GM13976 (cell line): ENCODE results near the gene BRICD5.

Experiments used
- DNase-seq: peaks from one replicate; pipeline ENCODE4 v3.0.0; 2012; ENCODE audit warnings: low spot score
- CTCF ChIP-seq: IDR thresholded peaks from 2 replicates; pipeline ENCODE4 v1.5.1; 2012; ENCODE audit warnings: borderline replicate concordance, mild to moderate bottlenecking; ENCODE audit not compliant: insufficient read depth; ENCODE audit errors: extremely low read depth, missing control alignments, control extremely low read depth
- in situ Hi-C: fragments of 300-500 bp; cut with MboI; formaldehyde crosslinking; loops from one replicate; pipeline ENCODE4 v1.12.0; 2022; ENCODE audit warnings: low sequenced_read_pairs, mixed read lengths, inconsistent platforms; ENCODE audit not compliant: unreplicated experiment

The BRICD5 gene

GRCh38 chr16:2180962-2181923 is 29.4 kb downstream of the BRICD5 start:
- in situ Hi-C loops, result no loop called here
- TF ChIP-seq CTCF, result no peak
- no peak for DNase-seq

GRCh38 chr16:2180461-2180860 is 30.2 kb downstream of the BRICD5 start:
- TF ChIP-seq CTCF, result no peak
- in situ Hi-C loops, result no loop called here
- no peak for DNase-seq

- TF ChIP-seq CTCF, result no peak
- no peak for DNase-seq
- in situ Hi-C loops, result no loop called here
These were observed 31.1 kb downstream of the BRICD5 start for GRCh38 chr16:2179576-2179975.

GRCh38 chr16:2179107-2179501 is 31.6 kb downstream of the BRICD5 start:
- in situ Hi-C loops, result no loop called here
- DNase-seq, result no peak
- TF ChIP-seq CTCF, result no peak

DNA sequence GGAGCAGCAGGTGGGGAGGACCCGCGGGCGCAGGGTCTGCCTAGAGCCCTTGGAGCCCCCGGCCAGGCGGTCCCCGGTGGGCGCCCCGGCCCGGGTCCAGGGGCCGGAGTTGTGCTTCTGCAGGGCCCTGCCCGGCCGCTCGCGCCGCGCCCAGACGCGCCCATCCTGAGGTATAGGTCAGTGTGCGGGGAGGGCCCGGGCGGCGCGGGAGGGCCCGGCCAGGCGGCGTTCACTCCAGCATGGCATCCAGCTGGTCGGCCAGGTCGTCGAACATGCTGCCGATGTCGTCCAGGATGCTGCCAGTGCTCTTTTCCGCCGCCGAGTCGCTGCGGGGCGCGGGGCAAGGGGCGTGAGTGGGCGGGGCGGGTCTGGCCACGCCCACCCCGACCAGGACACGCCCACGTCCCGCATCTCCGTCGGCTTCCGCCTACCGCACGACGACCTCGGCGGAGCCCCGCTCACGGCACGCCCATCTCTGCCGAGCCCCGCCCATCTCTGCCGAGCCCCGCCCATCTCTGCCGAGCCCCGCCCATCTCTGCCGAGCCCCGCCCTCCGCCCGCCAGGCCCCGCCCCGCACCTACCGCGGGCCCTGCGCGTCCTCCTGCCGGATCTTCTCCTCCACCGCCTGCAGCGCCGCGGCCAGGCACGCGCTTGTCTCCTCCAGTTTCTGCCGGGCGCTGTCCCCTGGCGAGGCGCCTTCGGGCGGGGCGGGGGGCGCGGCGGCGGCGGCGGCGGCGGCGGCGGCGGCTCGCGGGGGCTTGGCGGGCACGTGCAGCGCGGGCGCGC is 32.1 kb downstream of the BRICD5 start:
- in situ Hi-C loops, result no loop called here
- no peak for TF ChIP-seq CTCF
- peak; percentile 48 for DNase-seq

DNA sequence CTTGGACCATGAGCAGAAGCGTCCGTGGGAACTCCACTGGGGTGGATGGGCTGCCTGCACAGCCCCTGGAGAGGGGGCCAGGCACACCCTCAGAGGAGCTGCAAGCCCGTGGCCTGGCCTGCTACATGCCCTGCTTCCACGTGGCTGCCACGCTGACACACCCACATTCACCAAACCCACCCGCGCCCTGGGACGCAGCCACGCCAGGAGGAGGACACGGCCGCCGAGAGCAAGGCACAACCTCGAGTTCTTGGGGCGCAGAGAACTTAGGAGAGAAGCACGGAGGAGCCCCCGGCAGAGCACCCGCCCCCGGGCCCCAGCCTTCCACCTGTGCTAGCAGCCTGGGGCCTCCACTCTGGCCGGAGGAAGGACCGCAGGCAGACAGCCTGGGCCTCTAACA is 33.1 kb downstream of the BRICD5 start:
- TF ChIP-seq CTCF, result no peak
- DNase-seq, result no peak
- in situ Hi-C loops, result no loop called here
